K562 (cell line): ENCODE results near the gene OGDH. TPM values are rescaled to one million over a fixed set of nuclear protein-coding genes. Genes with fewer than 3 reads are reported as not detected.

Experiments used
- ATF1 ChIP-seq, 2 experiments: fragments of 450-650 bp in 1 of 2; IDR thresholded peaks; 2 replicates each; pipeline ENCODE4 v1.6.1; 2016; ENCODE audit warnings: missing compliant biosample characterization in 1 of 2, missing genetic modification characterization in 1 of 2
- KDM5B ChIP-seq: fragments of 200-600 bp; sonication (generic); IDR thresholded peaks from 2 replicates; pipeline ENCODE4 v1.6.1; 2012; ENCODE audit warnings: low read depth, mild to moderate bottlenecking, moderate library complexity, low read length, control low read depth, inconsistent platforms; ENCODE audit not compliant: insufficient replicate concordance
- LARP7 ChIP-seq: fragments of 450-650 bp; IDR thresholded peaks from 2 replicates; pipeline ENCODE4 v1.6.1; 2016
- LEF1 ChIP-seq: fragments of 450-650 bp; IDR thresholded peaks from 2 replicates; pipeline ENCODE4 v1.6.1; 2016; ENCODE audit warnings: mild to moderate bottlenecking
- NFXL1 ChIP-seq: fragments of 450-650 bp; formaldehyde crosslinking; IDR thresholded peaks from 2 replicates; pipeline ENCODE4 v1.4.0; 2021; ENCODE audit warnings: mild to moderate bottlenecking
- NR4A1 ChIP-seq, 2 experiments: fragments of 250-450 bp in 1 of 2; fragments of 450-650 bp in 1 of 2; sonication (Bioruptor Pico) in 1 of 2; IDR thresholded peaks; 2 replicates each; pipeline versions ENCODE4 v1.4.0 to v1.6.1; 2016 to 2020; ENCODE audit warnings: mild to moderate bottlenecking in 2 of 2, missing compliant biosample characterization in 1 of 2, missing genetic modification characterization in 1 of 2, moderate library complexity in 1 of 2
- POLR2B ChIP-seq: fragments of 450-650 bp; IDR thresholded peaks from 2 replicates; pipeline ENCODE4 v1.6.1; 2018; ENCODE audit warnings: low read depth; ENCODE audit not compliant: partially characterized antibody
- POLR3A ChIP-seq: IDR thresholded peaks from 2 replicates; pipeline ENCODE4 v1.6.1; 2011; ENCODE audit warnings: borderline replicate concordance, mild to moderate bottlenecking, moderate library complexity; ENCODE audit not compliant: insufficient read length, insufficient read depth; ENCODE audit errors: extremely low read depth
- SREBF2 ChIP-seq: sonication (generic); formaldehyde crosslinking; IDR thresholded peaks from 2 replicates; pipeline ENCODE4 v1.4.0; 2020; ENCODE audit warnings: mild to moderate bottlenecking, missing genetic modification reagents
- STAT6 ChIP-seq: sonication (generic); formaldehyde crosslinking; IDR thresholded peaks from 2 replicates; pipeline ENCODE4 v1.8.1; 2023; ENCODE audit warnings: mild to moderate bottlenecking, missing genetic modification reagents
- TSHZ1 ChIP-seq: fragments of 250-450 bp; sonication (Bioruptor Pico); IDR thresholded peaks from 2 replicates; pipeline ENCODE4 v1.4.0; 2020; ENCODE audit warnings: mild to moderate bottlenecking, moderate library complexity
- ZKSCAN8 ChIP-seq: fragments of 200-800 bp; sonication (Bioruptor generic); IDR thresholded peaks from 2 replicates; pipeline ENCODE4 v1.6.1; 2016; ENCODE audit warnings: missing genetic modification characterization, missing compliant biosample characterization
- ZNF12 ChIP-seq: sonication (generic); formaldehyde crosslinking; IDR thresholded peaks from 2 replicates; pipeline ENCODE4 v1.4.0; 2020; ENCODE audit warnings: mild to moderate bottlenecking, missing genetic modification reagents
- ZNF668 ChIP-seq: fragments of 250-450 bp; sonication (Bioruptor Pico); IDR thresholded peaks from 2 replicates; pipeline ENCODE4 v1.8.0; 2022; ENCODE audit warnings: mild to moderate bottlenecking, inconsistent platforms
- polyA plus RNA-seq, 8 experiments: library from polyadenylated mRNA; depleted of rRNA in 4 of 8; stranded (reverse) in 5 of 8; unstranded in 3 of 8; fragments of >200 nt; fragmentation: Nextera tagmentation in 2 of 8; fragmentation: Illumina TruSeq in 1 of 8; extraction: Ambion mirVana in 2 of 8; extraction: Trizol in 1 of 8; gene quantifications; 2 replicates each; pipeline versions ENCODE4 v1.2.1 to v1.2.3, GENCODE V29; 2011 to 2014; ENCODE audit warnings: inconsistent platforms in 1 of 8, missing spikeins in 1 of 8
- total RNA-seq, 7 experiments: library from RNA; depleted of rRNA in 6 of 7; stranded (reverse); fragments of >200 nt in 6 of 7; fragmentation: Illumina TruSeq in 2 of 7; extraction: Trizol in 2 of 7; gene quantifications; 2 replicates each; pipeline versions ENCODE4 v1.2.1 to v1.2.3, GENCODE V29; 2011 to 2021; ENCODE audit warnings: low replicate concordance in 1 of 7
- TF ChIP-seq, protein P1 (sequence below), 2 experiments: fragments of 450-650 bp in 1 of 2; IDR thresholded peaks; 2 replicates each; pipeline ENCODE4 v1.6.1; 2011 to 2017; ENCODE audit warnings: low read depth in 2 of 2, antibody characterized with exemption in 1 of 2, borderline replicate concordance in 1 of 2, low read length in 1 of 2, mild to moderate bottlenecking in 1 of 2, mixed read lengths in 1 of 2; ENCODE audit not compliant: control insufficient read depth in 1 of 2

OGDH gene
- total and polyA plus RNA-seq, 9 of the 15 experiments (the other 6 are each of a cell fraction or from before 2014, with no cell fraction given) = 3.1 to 80.3 (median 23.5) TPM

DNA sequence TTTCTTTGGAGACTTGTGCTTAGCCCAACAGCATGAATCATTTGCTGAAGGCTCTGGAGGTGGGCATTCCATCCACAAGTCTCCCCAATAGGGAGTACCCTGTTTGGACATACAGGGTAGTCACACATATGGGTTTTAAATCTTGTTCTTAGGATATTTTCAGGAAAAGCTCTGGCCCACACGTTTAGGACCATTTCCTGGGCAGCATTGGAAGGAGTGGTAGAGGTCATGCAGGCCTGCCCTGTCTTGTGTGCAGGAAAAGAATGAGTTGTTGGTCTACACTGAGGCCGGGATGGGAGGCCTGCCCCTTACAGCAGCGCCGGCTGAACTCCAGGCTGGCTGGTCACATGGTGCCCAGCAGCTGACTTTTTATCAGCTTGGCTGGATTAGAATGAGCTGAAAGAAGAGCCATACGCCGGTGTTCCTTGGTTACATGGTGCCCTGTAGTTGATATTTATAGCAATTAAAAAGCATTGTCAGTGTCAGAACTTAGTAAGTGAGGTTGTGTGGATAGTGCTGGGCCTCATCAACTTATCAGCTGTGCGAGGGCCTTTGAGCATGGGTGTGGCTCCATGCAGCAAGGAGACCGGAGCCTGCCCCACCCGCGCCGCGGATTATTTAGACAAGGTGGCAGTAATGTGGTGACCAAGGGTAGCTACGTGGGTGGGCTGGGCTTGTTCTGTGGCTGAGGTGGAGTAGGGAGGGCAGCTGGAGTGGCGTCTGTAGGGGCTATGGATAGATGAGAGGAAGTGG lies 28.6 kb downstream of the OGDH start (continued):
- TF ChIP-seq, protein P1, sequence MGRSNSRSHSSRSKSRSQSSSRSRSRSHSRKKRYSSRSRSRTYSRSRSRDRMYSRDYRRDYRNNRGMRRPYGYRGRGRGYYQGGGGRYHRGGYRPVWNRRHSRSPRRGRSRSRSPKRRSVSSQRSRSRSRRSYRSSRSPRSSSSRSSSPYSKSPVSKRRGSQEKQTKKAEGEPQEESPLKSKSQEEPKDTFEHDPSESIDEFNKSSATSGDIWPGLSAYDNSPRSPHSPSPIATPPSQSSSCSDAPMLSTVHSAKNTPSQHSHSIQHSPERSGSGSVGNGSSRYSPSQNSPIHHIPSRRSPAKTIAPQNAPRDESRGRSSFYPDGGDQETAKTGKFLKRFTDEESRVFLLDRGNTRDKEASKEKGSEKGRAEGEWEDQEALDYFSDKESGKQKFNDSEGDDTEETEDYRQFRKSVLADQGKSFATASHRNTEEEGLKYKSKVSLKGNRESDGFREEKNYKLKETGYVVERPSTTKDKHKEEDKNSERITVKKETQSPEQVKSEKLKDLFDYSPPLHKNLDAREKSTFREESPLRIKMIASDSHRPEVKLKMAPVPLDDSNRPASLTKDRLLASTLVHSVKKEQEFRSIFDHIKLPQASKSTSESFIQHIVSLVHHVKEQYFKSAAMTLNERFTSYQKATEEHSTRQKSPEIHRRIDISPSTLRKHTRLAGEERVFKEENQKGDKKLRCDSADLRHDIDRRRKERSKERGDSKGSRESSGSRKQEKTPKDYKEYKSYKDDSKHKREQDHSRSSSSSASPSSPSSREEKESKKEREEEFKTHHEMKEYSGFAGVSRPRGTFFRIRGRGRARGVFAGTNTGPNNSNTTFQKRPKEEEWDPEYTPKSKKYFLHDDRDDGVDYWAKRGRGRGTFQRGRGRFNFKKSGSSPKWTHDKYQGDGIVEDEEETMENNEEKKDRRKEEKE (IDR thresholded peaks at IDR 0.05; ENCODE audit: borderline replicate concordance in 1 of 2, control insufficient read depth in 1 of 2, low read depth in 2 of 2, low read length in 1 of 2) = no peak
- TF ChIP-seq SREBF2 (no peak), NFXL1 (no peak), LEF1 (no peak), KDM5B (no peak), POLR2B (no peak), ATF1 (CRISPR knock-in tag; IDR thresholded peaks at IDR 0.05) (no peak), ATF1 (tag; IDR thresholded peaks at IDR 0.05) (no peak), NR4A1 (CRISPR knock-in tag; IDR thresholded peaks at IDR 0.05) (no peak), NR4A1 (tag; IDR thresholded peaks at IDR 0.05) (0 out of 2 replicates have a peak, but pooled peaks have one; percentile 37), POLR3A (no peak), STAT6 (CRISPR knock-in tag) (no peak), ZNF12 (CRISPR knock-in tag) (peak; percentile 79), TSHZ1 (CRISPR knock-in tag) (no peak), ZKSCAN8 (CRISPR knock-in tag) (no peak), ZNF668 (CRISPR knock-in tag) (no peak), LARP7 (no peak)
